COLO829 (cell line): ENCODE results near the gene LYSET.
"Not testable (repeated sequence)": the region's sequence is repeated elsewhere in the genome, so short reads cannot be mapped to it uniquely, and the experiment has no call there.

Source experiments
- DNase-seq: peaks from one replicate; pipeline ENCODE4 v3.0.0; 2012; ENCODE audit warnings: low spot score

The LYSET gene, protein sequence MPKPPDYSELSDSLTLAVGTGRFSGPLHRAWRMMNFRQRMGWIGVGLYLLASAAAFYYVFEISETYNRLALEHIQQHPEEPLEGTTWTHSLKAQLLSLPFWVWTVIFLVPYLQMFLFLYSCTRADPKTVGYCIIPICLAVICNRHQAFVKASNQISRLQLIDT

DNA sequence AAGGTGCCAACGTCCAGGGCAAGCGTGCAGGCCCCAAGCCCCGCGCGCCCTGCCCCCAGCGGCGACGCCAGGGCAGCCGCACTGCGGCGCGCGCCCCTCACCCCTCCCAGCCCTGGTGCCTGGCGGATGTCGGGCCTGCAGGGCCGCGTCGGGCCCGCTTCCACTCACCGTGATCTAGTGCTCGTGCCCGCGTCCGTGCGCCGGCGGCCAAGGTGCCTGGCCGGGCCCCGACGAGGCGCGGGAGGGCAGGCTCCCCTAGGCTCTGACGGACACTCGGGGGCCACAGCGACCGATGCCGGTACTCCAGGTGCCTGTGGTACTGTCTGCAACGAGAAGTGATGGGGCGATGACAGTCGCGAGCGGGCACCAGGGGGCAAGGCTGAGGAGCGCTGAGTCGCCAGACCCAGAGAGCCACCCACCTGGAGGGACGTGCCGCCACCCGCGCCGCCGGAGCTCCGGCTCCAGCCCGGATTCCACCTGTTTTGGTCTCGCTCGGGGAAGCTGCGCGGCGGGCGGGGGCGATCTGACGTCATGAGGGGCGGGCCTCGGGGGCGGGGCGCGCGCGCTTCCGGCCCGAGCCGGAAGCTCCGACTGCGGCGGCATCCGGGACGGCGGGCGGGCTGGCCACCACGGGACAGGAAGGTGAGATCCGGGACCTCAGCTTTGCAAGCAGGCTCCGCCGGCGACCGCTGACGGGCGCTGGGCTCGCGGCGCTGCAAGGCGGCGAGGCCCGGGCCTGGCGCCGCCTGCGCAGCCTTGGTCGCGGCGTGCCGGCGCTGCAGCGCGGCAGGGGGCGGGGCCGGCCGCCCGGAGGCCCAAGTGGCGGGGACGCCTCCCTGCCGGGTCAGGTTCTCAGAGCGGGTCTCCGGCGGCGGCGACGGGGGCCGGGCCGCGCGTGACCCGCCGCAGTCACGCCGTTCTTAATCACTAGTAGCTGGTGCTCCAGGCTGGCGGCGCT, at the start of gene LYSET, which contains the start of gene MOAP1:
TSS of gene LYSET (plus strand) at position 927 of the 958 bp plus-strand sequence. CDS start 89 bp downstream, outside the sequence.
TSS of gene MOAP1 (minus strand) at position 507 of the 958 bp plus-strand sequence. CDS start 655 bp downstream, outside the sequence.
- peak; percentile 67 for DNase-seq

DNA sequence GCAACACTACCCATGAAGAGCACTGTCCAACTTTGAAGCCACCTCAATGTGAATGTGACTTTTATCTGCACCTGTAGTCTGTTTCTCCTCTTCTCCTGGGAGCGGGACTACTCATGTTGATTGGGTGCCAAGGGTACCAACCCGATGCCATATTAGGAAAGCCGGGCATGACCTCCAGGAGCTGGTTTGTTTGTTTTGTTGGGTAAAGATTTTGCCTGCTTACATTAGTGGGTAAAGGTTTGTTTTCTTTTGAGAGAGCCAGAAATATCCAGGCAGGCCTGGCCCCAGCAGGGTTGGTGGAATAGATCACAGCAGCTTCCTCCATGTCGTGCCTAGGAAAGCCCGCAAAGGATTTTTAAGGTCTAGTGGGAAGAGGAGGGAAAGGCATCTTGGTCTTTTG, 49.7 kb upstream of the LYSET start:
- DNase-seq = no peak

- no peak for DNase-seq
Observed at GRCh38 chr14:93136009-93136408, 49.1 kb upstream of the LYSET start.

DNA sequence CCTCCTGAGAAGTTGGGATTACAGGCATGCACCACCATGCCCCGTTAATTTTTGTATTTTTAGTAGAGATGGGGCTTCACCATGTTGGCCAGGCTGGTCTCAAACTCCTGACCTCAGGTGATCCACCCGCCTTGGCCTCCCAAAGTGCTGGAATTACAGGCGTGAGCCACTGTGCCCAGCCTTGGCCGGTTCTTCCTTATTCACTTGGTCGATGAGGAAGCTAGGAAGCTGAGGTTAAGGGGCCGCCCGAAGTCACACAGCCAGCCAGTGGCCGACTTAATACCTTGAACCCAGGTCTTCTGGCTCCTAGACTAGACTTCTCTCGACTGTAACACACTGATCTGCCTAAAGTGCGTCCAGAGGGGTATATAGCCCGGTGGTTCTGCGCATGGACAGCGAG, 48.6 kb upstream of the LYSET start:
- not testable (repeated sequence) for DNase-seq

- no peak for DNase-seq
Observed at GRCh38 chr14:93137864-93138263, 47.3 kb upstream of the LYSET start.

DNA sequence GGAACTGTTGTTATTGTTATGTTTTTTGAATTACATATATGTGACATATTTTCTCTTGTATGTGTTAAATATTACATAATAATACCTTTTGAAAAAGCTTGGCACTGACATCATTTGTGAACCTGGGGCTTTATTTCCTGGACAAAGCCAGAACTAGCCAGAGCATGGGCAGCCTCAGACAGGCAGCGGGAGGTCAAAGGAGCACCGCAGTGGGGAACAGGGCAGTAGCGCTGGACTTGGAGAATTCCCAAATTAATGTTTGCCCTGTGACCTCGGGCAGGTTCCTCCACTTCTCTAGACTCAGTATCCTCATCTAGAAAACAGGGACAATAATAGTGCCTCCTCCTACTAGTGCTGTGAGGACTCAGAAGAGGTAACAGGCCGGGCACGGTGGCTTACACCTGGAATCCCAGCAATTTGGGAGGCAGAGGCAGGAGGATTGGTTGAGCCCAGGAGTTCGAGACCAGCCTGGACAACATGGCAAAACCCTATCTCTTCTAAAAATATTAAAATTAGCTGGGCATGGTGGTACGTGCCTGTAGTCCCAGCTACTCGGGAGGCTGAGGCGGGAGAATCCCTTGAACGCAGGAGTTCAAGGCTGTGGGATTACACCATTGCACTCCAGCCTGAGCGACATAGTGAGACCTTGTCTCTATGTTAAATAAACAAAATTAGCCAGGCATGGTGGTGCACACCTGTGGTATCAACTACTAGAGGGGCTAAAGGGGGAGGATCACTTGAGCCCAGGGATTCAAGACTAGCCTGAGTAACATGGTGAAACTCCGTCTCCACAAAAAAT, 42.1 kb upstream of the LYSET start:
- no peak for DNase-seq

GRCh38 chr14:93146119-93146518, 39.0 kb upstream of the LYSET start:
- DNase-seq = no peak

DNA sequence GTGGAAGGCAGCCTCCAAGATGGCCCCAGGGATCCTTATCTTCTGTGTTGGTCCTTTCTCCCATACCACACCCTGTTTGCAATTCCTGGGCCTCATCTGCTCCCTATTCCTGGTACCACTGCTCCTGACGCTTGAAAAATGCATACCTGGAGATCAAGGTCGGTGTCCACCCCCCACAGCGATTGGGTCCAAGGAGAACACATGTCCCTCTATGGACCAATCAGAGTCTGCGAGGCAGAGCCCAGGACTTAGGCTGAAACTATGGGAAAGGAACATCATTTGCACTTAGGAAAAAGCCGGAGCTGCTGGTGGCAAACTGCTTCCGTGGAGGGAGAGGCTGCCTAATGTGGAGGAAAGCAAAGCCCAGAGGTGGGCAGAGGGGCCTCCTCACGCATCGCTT, 36.1 kb upstream of the LYSET start:
- DNase-seq = no peak

DNA sequence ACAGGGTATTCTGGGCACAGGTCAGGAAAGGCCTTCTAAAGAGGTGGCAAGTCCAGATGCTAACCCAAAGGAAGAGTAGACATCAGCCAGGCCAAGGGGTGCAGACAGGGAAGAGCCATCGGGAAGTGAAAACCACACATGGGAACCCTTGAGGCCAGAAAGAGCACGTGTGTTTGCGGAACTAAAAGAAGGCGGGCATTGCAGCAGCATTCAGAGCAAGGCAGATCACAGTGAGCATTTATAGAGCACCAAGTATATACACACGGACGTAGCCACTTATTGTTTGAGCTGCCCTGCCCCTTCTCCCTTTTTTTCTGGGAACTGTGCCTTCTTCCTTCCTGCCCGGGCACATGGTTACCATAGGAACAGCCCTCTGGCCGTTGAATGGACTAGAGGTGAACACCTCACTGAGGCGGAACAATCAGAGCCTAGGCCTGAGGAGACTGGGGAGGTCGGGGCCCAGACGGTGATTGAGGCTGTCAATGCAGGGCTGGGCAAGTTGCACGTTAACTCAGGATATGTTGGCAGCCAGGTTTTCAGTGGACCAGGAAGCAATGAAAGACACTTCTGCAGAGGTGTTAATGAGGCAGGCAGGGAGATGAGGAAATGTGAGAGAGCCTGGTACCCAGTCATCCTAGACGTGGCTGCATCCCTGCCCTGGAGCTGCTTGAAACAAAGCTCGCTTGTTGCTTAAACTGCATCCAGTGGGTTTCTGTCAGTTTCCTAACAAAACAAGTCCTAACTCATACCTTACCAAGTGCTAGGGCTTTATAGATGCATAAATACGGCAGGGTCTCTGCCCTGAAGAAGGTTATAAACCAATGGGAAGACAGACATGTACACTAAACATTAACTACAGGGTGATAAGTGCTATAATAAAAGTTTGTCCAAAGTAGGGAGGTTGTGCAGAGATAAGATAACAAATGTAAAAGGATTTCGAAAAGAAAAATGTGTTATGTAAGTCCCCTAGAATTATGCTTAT, 34.6 kb upstream of the LYSET start:
- DNase-seq = no peak

DNA sequence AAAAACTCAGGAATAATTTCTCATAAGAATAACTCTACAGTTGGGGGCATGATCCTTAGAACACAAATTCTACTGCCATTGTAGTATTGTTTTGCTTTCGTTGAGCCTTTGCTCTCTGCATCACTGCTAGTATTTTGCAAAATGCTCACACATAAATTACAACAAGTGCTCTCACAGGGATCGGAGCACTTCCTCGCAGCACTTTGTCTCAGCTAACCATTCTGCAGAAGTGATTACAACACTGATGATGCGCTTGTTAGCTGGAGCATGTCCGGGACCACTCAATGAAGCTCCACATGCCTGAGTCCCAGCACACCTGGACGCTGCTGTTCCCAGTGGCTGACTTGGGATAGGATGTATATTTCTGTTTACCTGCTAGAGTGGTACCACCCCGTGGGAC, 32.0 kb upstream of the LYSET start:
- no peak for DNase-seq

GRCh38 chr14:93155667-93156066, 29.4 kb upstream of the LYSET start:
- no peak for DNase-seq

DNA sequence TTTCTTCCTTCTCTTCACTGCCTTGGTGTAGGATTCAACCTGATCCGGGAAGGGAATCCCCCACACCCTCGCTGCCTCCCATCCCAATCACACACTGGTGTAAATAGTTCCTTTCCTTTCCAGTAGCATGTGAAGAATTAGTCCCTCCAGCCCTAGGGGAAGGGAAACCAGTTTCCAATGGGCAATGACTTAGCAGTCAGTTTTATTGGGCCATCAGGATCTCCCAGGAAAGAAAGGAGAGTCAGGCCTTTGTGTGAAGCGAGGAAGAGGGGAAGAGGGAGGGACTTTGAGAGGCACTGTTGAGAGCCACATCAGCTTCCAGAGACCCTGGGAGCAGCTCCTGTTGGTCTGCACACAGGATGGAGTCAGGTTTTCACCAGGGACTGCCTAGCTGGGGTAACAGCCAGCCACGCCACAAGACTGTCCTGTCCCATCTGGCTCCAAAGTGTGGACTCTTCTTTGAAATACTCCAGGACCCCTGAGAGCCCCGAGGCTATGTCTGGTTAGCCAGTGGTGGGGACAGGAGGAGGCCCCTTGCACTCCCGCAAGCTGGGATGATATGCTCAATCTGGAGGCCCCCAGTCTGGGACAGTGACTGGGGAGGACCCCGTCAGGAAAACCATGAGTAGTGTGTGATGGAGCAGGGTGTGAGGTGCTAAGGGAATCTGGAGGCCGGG, 28.3 kb upstream of the LYSET start:
- DNase-seq = no peak

DNA sequence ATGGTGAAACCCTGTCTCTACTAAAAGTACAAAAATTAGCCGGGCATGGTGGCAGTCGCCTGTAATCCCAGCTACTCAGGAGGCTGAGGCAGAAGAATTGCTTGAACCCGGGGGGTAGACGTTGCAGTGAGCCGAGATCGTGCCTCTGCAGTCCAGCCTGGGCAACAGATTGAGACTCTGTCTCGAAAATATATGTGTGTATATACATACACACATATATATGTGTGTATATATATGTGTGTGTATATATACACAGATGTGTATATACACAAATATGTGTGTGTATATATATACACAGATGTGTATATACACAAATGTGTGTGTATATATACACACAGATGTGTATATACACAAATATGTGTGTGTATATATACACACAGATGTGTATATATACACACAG, 26.8 kb upstream of the LYSET start:
- DNase-seq = not testable (repeated sequence)

GRCh38 chr14:93159625-93160352, 25.3 kb upstream of the LYSET start:
- not testable (repeated sequence) for DNase-seq

GRCh38 chr14:93160353-93160801, 24.7 kb upstream of the LYSET start:
- DNase-seq = peak; percentile 37

GRCh38 chr14:93161411-93161940, 23.6 kb upstream of the LYSET start:
- no peak for DNase-seq

- DNase-seq = no peak
Observed at GRCh38 chr14:93163564-93163963, 21.6 kb upstream of the LYSET start.

DNA sequence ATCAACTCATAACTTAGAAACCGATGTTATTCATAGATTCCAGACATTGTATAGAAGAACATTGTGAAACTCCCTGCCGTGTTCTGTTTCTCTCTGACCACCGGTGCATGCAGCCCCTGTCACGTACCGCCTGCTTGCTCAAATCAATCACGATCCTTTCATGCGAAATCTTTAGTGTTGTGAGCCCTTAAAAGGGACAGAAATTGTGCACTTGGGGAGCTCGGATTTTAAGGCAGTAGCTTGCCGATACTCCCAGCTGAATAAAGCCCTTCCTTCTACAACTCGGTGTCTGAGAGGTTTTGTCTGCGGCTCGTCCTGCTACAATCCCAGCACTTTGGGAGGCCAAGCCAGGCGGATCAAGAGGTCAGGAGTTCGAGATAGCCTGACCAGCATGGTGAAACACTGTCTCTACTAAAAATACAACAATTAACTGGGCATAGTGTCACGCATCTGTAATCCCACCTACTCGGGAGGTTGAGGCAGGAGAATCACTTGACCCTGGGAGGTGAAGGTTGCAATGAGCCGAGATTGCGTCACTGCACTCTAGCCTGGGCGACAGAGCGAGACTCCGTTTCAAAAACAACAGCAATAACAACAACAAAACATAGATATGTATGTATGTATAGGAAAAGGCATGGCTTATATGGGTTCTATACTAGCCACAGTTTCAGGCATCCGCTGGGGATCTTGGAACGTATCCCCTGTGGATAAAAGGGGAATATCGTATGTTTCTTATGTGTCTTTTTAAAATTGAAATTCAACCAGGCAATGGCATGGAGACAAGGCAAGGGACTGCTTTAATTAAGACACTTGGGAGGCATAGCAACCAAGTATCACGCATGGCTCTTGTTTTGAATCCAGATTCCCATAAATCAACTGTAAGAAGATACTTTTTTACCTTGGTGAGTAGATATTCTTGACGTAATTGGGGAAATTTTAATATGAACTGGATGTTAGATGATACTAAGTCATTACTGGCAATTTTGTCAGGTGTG, 19.5 kb upstream of the LYSET start:
- not testable (repeated sequence) for DNase-seq
